GM18517 (cell line): ENCODE data around the gene SFTPA2.
"Not testable (repeated sequence)": the region's sequence is repeated elsewhere in the genome, so short reads cannot be mapped to it uniquely, and the experiment has no call there.

ENCODE experiments used
- ATAC-seq: cut with Tn5 transposase; IDR thresholded peaks from one replicate; pipeline ENCODE4 v1.9.1; 2021; ENCODE audit warnings: mild to moderate bottlenecking, moderate library complexity; ENCODE audit not compliant: unreplicated experiment

SFTPA2 gene

DNA sequence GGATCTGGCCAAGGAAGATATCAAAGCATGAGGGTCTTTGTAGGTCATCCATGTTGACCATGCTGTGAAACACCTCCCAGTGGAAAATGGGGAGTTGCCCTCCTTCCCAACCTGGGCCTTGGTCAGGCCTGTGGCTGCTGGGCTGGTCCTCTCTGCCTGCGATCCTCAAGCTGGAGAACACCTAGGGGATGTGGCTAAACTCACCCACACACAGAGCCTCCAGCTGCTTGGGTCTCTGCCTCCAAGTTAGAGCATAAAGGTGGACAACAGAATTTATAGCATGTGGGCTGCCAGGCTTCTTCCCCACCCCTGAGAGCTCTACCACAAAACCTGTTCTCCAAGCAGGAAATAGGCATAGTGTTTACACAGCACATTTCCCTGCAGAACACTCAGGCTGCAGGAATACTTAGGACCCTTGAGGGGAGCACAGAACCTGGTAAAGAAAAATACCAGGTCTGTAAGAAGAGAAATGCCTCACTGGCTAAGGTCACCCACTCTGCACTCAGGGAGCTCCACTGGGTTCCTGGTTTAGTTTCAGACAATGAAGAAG is at the start of gene SFTPA2:
Gene SFTPA2, minus strand, starts transcription at position 248 of the 550 bp plus-strand sequence. CDS start 924 bp downstream, outside the sequence.
- ATAC-seq = no peak

DNA sequence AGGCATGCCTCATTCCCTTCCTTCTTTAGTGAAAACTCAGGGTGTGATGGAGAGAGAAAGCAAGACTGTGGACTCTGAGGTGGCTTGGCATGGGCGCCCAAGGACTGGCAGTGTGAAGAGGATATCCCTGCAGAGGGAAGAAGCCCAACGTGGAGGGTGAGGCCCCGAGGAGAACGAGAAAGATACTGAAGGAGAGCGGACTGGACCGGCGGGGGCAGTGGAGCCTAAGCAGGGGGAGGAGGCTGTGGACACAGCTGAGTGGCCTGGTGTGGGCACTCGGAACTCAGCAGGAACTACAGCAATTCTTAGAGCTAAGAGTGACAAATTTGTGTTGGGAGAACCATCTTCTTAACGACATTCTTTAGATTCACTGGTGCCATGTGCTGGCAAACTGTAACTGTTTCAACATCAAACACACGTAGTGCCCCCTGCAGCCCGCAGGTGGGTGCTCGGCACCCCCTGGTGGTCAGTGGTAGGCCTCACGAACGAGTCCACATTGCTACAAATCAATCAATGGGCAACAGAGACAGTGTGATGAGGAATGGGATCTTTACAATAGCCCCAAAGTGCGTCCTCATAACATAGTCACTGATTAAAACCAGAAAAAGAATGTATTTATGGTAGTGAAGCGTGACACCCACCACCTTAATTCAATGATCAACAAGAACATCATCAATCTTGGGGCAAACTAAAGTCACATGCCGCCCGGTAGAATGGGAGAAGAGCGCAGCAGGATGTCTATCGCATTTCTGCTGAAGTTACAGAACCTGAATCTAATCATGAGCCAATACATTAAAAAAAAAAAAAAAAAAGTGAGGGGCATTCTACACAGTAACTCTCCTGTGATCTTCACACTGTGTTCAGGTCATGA is 48.5 kb upstream of the SFTPA2 start:
- ATAC-seq = no peak

DNA sequence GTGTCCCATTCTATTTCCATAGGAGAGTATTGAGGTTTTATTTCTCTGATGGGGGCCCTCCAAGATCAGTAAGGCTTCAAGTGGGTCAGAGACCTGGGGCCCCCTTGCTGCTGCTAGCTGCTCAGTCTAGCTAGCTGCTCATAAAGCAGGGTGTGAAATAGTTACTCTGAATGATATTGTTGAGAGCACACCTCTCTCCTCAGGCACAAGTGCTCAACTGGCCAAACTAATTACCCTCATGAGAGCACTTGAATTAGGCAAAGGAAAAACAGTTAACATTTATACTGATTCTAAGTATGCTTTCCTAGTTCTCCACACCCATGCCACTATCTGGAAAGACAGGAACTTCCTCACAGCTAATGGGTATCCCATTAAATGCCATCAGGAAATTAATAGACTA is 45.1 kb upstream of the SFTPA2 start:
- no peak for ATAC-seq

DNA sequence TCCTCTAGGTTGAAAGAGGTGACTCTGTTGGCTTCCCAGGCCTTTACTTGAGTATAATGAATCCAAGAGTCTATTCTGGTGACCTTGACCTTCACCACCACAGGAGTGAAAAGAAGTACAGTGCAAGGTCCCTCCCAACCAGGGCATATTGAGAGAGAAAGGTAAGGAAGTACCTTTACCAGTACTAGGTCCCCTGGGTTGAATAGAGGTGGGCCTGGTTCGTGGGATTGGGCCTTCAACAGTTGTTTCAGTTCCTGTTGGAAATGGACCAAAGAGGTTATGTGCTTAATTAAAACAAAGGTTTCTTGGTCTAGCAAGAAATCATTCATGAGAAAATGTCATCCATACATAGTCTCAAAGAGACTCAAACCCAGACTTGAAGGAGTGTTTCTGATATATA is 44.1 kb upstream of the SFTPA2 start:
- ATAC-seq = no peak

DNA sequence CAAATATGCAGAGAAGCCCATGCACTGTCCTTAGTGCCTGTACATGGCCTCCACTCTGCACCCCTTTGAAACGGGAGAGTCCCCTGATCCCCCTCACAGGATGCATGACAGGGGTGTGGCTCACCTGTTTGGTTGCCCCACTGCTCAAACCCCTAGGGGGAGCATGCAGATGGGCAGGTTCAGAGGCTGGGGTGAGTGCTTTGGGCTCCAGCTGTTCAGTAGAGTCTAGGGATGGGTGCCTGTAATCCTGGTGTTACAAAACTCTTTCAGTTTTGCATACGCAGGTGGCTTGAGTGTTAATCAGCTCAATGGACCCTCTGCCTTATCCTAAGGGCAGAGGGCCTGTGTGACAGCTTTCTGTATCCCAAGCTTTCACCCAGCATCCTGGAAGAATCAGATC is 42.7 kb upstream of the SFTPA2 start:
- no peak for ATAC-seq

DNA sequence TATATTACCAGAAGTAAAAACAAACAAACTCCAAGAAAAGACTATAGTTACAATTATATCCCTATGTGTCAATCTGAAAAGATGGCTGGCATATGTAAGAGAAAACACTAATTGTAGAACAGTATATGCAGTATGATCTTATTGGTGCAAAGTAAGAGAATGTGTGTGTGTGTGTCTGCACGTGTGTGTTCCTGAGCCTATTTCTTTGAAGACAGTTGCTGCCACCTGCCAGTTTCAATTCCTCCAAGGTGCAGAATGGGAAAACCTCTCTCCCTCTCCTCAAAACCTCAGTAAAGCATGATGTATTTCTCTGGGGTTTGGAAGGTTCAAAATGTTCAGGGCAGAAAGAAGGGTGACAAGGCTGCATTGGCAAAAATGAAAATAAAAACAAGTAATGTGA is 41.7 kb upstream of the SFTPA2 start:
- ATAC-seq = no peak

DNA sequence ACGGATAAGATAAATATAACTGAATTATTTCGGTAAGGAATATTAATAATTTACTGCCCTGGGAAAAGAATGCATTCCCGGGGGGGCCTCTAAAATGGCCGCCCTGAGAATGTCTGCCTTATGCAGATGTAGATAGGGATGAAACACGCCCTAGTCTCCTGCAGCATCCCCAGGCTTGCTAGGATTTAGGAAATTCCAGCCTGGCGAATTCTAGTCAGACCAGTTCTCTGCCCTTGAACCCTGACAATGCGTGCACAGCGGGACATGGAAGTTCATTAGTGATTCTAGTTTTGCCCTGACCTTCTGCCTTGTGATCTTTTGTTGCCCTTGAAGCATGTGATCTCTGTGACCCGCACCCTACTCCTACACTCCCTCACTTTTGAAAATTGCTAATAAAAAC is 39.4 kb upstream of the SFTPA2 start:
- not testable (repeated sequence) for ATAC-seq

DNA sequence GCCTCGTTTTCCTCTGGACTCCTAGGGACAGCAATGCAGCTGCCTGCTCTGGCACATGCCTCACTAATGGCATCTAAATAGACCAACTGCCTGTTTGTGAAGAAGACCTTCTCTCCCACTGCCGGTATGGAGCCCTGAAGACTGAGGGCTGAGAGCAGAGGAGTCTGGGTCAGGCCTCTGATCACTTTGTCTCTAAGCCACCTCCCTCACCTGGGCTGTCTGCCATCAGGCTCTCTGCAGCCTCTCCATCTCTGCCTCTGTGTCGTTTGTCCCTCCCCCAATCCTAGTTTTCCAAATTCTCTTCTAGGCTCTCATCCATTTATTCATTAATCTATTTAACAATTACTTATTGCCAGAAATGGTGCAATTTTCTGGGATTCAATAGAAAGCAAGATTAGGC is 35.3 kb upstream of the SFTPA2 start:
- no peak for ATAC-seq

DNA sequence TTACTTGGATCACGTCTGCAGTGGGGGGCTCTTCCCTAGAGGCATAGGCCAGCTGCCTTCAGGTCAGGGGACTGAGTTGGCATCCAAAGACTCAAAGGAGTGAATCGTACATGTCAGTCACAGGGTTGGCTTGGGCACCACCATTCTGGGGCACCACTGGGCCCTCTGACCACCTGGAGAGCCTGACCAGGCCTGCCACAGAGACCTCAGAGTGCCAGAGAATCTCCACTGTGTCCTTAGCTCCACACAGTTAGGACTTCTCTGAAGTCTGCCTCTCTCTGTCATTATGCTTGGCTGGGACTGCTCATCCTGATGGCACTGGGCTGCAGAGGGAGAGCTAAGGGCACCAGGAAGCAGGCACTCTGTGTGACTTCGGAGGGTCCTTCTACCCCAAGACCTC is 34.4 kb upstream of the SFTPA2 start:
- not testable (repeated sequence) for ATAC-seq

DNA sequence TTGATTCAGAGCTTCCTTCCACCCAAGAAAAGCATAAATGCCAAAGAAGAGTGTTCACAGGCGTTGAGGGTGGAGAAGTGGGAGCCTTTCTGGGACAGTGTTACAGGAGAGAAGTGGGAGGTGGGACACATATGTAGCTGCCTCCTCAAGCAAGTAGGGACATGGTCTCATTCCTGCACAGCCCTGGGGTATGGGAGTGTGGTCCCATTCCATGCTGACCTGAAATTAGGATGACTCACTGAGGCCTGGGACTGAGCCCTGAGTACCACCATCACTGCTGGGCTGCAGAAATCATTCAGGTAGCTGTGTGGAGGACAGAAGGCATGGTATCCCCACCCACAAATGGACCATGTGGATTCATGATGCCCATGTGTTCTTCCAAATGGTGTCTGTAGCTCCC is 33.2 kb upstream of the SFTPA2 start:
- no peak for ATAC-seq

DNA sequence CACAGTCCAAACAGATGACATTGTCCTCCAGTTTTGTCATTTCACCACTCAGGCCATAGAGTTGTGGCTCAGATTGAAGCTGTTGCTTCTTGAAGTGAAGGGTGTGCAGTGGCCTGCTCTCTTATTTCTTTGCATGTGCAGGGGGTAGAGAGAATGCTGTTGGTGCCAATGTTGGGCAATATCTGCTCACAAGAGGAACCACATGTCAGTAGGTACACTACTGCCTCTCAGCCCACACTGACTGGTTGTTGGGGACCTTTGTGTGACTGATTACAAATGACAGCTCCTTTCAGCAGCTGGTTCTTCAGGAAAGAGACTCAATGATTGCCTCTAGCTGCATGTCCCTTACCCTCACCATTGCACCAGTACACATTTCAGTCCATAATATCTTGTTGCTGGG is 28.6 kb upstream of the SFTPA2 start:
- no peak for ATAC-seq

DNA sequence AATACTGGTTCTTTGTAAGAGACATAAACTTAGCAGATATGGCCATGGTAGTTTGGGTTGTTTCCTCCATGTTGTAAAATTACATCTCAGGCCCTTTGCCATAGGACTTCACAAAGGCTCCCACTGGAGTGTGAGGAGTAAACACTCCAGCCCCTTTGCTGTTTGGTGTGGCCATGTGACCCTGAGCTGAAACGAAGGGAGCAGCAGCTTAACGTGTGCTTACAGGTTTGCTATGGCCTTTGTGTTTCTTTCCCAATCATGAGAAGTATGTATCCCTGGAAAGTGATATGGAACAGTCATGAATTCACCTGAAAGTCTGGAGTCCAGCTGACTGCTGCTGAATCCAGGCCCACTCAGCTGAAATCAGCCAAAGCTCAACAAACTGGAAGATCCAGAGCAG is 26.7 kb upstream of the SFTPA2 start:
- ATAC-seq = no peak

DNA sequence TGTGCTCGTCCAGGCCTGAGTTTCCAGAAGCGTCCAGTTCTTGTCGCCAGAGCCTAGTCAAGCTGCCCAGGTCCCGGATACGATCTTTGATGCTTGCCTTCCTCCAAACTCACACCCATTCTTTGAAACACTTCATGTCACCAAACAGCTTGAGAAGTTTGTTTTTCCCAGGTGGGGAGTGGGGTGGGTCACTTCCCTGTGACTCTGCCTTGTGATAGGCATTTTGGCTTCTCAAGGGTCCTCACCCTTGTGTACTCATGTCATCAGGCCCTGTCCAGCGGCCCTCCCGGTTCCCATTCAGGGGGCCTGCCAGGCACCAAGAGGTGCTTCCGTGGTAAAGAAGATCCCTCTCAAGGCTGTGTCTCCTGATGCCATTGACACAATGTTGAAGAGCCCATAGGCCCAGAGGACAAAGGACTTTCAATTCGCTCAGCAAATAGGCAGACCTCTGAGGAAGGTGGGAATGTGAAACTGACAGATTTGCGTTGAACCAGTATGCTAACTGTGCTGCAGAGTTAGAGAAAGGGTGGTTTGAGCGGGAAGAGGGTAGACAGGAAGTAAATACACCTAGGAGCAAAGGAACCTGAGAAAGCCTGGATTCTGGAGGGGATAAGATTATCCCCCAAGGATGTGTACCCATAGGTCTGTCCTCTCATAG is 25.8 kb upstream of the SFTPA2 start:
- no peak for ATAC-seq

DNA sequence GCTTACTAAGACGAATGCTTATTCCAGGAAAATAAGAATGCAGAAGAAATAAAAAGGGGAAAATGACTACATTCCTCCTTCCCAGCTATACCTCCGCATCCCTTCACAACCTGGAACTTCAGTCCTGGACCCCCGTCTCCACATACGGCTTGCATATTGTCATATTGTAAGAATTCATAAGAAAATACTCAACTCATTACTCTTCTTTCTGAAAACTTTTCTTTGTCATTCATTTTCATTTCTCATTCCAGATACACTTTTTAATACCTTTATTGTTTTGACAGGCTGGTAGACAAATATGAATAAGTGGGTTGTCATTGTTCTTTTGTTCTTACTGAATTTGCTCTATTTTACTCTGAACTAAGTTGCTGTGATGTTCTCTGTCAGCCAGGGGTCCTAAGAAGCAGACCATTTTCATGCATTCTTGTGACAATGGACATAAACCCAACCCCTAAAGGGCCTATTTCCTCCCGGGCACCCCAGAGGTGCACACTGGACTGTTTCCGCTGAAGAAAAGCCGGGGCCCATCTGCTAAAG is 23.3 kb upstream of the SFTPA2 start:
- ATAC-seq = no peak

DNA sequence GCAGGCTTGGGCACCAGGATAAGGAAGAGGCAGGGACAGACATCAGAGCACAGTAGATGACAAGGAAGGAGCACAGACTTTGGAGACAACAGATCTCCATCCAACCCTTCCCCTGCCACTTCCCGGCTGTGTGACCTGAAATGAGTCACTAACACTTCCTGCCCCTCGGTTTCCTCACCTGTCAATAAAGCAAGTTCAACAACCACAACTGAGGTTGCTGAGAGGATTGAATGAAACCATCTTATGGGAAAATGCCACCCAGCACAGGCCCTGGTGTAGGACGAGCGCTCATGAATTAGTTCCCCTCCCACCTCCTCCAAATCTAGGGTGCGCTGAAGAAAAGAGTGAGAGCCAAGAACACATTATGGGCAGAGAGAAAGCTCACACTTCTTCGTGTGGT is 22.7 kb upstream of the SFTPA2 start:
- not testable (repeated sequence) for ATAC-seq

DNA sequence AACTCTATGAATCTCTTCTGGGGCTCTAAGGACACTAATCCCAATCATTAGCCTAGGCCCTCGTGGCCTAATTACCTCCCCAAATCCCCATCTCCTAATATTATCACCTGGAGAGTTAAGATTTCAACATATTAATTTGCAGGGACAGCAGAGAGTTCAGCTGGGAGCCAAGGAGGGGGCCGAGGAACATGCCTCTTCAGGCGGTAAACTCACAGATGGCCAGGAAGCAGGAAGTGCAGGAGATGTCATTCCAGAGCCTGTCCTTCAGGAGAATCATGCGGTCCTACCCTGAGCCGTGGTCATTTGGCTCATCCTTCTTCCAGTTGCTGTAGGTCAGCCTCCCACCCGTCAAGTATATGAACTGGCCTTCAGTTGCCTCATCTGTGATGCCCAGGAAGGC is 21.9 kb upstream of the SFTPA2 start:
- no peak for ATAC-seq

DNA sequence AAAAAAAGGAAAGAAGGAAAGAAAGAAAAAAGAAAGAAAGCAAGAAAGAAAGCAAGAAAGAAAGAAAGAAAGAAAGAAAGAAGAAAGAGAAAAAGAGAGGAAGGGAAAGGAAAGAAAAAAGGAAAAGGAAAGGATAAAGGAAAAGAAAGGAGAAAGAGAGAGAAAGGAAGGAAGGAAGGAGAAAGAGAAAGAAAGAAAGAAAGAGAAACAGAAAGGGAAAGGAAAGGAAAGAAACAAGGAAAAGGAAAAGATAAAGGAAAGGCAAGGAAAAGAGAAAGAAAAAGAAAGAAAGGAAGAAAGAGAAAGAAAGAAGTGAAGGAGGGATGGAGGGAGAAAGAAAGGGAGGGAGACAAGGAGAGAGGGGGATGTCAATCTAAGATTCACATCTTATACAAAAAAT is 20.8 kb upstream of the SFTPA2 start:
- ATAC-seq = no peak

DNA sequence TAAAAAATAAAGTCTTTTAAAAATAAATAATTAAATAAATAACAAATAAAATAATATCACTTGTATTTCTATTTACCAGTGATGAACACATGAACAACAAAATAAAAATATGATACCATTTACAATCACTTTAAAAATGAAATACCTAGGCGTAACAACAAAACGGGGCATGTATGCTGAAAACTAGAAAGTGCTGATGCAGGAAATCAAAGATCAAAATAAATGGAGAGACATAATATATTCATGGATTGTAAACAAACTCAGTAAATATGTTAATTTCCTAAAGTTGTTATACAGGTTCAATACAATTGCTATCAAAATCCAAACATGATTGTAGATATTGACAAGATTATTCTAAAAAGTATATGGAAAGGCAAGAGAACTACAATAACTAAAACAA is 19.2 kb upstream of the SFTPA2 start:
- no peak for ATAC-seq

DNA sequence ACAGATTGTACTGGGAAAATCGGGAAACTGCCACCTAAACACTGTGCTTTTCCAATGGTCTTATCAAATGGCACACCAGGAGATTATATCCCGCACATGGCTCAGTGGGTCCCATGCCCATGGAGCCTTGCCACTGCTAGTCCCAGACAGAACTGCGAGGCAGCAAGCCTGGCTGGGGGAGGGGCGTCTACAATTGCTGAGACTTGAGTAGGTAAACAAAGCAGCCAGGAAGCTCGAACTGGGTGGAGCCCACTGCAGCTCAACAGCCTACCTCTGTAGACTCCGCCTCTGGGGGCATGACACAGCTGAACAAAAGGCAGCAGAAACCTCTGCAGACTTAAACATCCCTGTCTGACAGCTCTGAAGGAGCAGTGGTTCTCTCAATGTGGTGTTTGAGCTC is 10.4 kb upstream of the SFTPA2 start:
- not testable (repeated sequence) for ATAC-seq

DNA sequence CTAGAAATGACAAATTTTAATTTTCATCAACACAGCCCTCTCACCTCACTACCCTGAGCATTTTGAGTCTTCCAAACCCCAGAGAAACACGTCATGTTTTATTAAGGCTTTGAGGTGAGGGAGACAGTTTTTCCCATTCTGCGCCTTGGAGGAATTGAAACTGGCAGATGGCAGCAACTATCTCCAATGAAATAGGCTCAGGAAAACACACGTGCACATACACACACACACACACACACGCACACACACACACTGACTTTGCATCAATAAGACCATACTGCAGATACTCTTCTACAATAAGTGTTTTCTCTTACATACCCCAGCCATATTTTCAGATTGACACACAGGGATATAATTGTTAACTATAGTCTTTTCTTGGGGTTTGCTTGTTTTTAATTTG is 3.2 kb upstream of the SFTPA2 start:
- no peak for ATAC-seq

DNA sequence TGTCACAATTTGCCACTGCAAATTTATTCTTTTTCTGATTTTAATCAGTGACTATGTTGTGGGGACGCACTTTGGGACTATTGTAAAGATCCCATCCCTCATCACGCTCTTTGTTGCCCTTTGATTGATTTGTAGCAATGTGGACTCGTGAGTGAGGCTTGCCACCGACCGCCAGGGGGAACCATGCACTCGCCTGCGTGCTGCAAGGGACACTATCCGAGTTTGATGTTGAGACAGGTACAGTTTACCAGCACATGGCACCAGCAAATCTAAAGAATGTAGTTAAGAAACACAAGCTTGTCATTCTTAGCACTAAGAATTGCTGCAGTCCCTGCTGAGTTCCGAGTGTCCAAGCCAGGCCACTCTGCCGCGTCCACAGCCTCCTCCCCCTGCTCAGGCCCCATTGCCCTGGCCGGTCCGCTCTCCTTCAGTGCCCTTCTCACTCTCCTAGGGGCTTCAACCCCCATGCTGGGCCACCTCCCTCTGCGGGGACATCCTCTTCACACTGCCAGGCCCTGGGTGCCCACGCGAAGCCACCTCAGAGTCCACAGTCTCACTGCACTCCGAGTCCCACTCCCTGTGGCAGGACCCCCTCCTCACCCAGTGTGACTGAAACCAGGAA is 2.0 kb upstream of the SFTPA2 start:
- ATAC-seq = no peak
